Activated naive CD4-positive, alpha-beta T cell treated with anti-CD3 and anti-CD28 coated beads for 36 hours (primary cell): Measurements from ENCODE around the gene NR4A1. TPM values are rescaled to one million over a fixed set of nuclear protein-coding genes. Genes with fewer than 3 reads are reported as not detected.

Experiments
- CTCF ChIA-PET: fragments of 350-600 bp; sonication (Branson Sonifier 250); formaldehyde crosslinking; loops from one replicate; lab custom pipeline; 2021; ENCODE audit warnings: antibody characterized with exemption; lab: Charles Lee
- DNase-seq: peaks from one replicate; pipeline ENCODE4 v3.0.0-alpha.2; 2020
- H3K27ac Mint-ChIP-seq: one replicate; pipeline ENCODE4 v1.8.0; 2021; ENCODE audit warnings: mild to moderate bottlenecking, mixed read lengths
- H3K27me3 Mint-ChIP-seq: one replicate; pipeline ENCODE4 v1.8.0; 2021; ENCODE audit warnings: low read depth, mixed read lengths
- H3K36me3 Mint-ChIP-seq: one replicate; pipeline ENCODE4 v1.8.0; 2021; ENCODE audit warnings: low read depth, mixed read lengths
- H3K4me1 Mint-ChIP-seq: one replicate; pipeline ENCODE4 v1.8.0; 2021; ENCODE audit warnings: low read depth, mixed read lengths
- H3K4me3 Mint-ChIP-seq: one replicate; pipeline ENCODE4 v1.8.0; 2021; ENCODE audit warnings: mild to moderate bottlenecking, moderate library complexity, mixed read lengths
- H3K9me3 Mint-ChIP-seq: one replicate; pipeline ENCODE4 v1.8.0; 2021; ENCODE audit warnings: mixed read lengths
- intact Hi-C: fragments of 100-400 bp; cut with micrococcal nuclease; formaldehyde crosslinking; loops from one replicate; pipeline ENCODE4 v1.15.1; 2023
- total RNA-seq, 2 experiments: library from RNA; stranded (reverse); gene quantifications; one replicate each; pipeline ENCODE4 v1.2.3, GENCODE V29; 2021

The NR4A1 gene
- total RNA-seq, 2 experiments from 2014 or later: 64.2 to 64.8 TPM

GRCh38 chr12:52055731-52056711, 4.8 kb downstream of the NR4A1 start:
- H3K9me3 Mint-ChIP-seq: no peaks in the 10 kb centered on the region
- peaks cover 36% of the 10 kb centered on the region for H3K36me3 Mint-ChIP-seq
- intact Hi-C loops: no loop called here
- H3K27me3 Mint-ChIP-seq: no peaks in the 10 kb centered on the region
- CTCF ChIA-PET: interaction anchor here (1.4 to 1.7 kb wide), 3 partner anchors 12 to 31 kb away, joined by 4 to 10 read pairs (median 8); no protein-coding TSS in a partner anchor
- H3K4me1 Mint-ChIP-seq: peaks cover 27% of the 10 kb centered on the region
- H3K27ac Mint-ChIP-seq: no peak overlapping the region
- no peak overlapping the region for H3K4me3 Mint-ChIP-seq
- no peak for DNase-seq

- peaks cover 26% of the 10 kb centered on the region for H3K4me1 Mint-ChIP-seq
- CTCF ChIA-PET: interaction anchor here (0.5 to 1.5 kb wide), 4 partner anchors 11 to 132 kb away, joined by 3 to 8 read pairs (median 4); no protein-coding TSS in a partner anchor
Observed at GRCh38 chr12:52056801-52057637, 5.8 kb downstream of the NR4A1 start.

GRCh38 chr12:52057638-52058576, 6.7 kb downstream of the NR4A1 start:
- CTCF ChIA-PET: interaction anchor here (0.7 to 1.5 kb wide), 2 partner anchors 31 to 33 kb away, joined by 3 to 4 read pairs; no protein-coding TSS in a partner anchor
- no peaks in the 10 kb centered on the region for H3K27me3 Mint-ChIP-seq

More at GRCh38 chr12:52056801-52057637, 5.8 kb downstream of the NR4A1 start:
- intact Hi-C loops: no loop called here
- no peaks in the 10 kb centered on the region for H3K27me3 Mint-ChIP-seq
- no peak for DNase-seq
- H3K9me3 Mint-ChIP-seq: no peaks in the 10 kb centered on the region
- H3K4me3 Mint-ChIP-seq: no peak overlapping the region
- H3K36me3 Mint-ChIP-seq: peaks cover 31% of the 10 kb centered on the region
- H3K27ac Mint-ChIP-seq: no peak overlapping the region

GRCh38 chr12:52058631-52059361, 7.6 kb downstream of the NR4A1 start:
- no peak overlapping the region for H3K4me3 Mint-ChIP-seq
- H3K27ac Mint-ChIP-seq: no peak overlapping the region
- H3K36me3 Mint-ChIP-seq: peaks cover 22% of the 10 kb centered on the region
- no peaks in the 10 kb centered on the region for H3K9me3 Mint-ChIP-seq
- H3K4me1 Mint-ChIP-seq: peaks cover 14% of the 10 kb centered on the region
- intact Hi-C loops: no loop called here
- H3K27me3 Mint-ChIP-seq: no peaks in the 10 kb centered on the region
- CTCF ChIA-PET: interaction anchor here (0.9 to 5.6 kb wide), 3 partner anchors 20 to 33 kb away, joined by 3 to 44 read pairs (median 4); partner anchors contain the start of gene SMIM41
- no peak for DNase-seq

More at GRCh38 chr12:52057638-52058576, 6.7 kb downstream of the NR4A1 start:
- H3K4me3 Mint-ChIP-seq: no peak overlapping the region
- no peak for DNase-seq
- peaks cover 25% of the 10 kb centered on the region for H3K36me3 Mint-ChIP-seq
- no peaks in the 10 kb centered on the region for H3K9me3 Mint-ChIP-seq
- H3K27ac Mint-ChIP-seq: no peak overlapping the region
- H3K4me1 Mint-ChIP-seq: peaks cover 20% of the 10 kb centered on the region
- intact Hi-C loops: no loop called here

GRCh38 chr12:52059582-52060497, 8.6 kb downstream of the NR4A1 start:
- H3K4me3 Mint-ChIP-seq: no peak overlapping the region
- no peaks in the 10 kb centered on the region for H3K9me3 Mint-ChIP-seq
- DNase-seq: no peak
- CTCF ChIA-PET: interaction anchor here (0.5 to 5.6 kb wide), 4 partner anchors 19 to 809 kb away, joined by 3 to 44 read pairs (median 4); partner anchors contain the start of gene SMIM41
- H3K4me1 Mint-ChIP-seq: peaks cover 6% of the 10 kb centered on the region
- intact Hi-C loops: no loop called here
- H3K36me3 Mint-ChIP-seq: peaks cover 20% of the 10 kb centered on the region
- no peak overlapping the region for H3K27ac Mint-ChIP-seq
- H3K27me3 Mint-ChIP-seq: no peaks in the 10 kb centered on the region

GRCh38 chr12:52060498-52061177, 9.4 kb downstream of the NR4A1 start:
- CTCF ChIA-PET: interaction anchor here (1.3 to 5.6 kb wide), 2 partner anchors 11 to 35 kb away, joined by 5 to 44 read pairs; no protein-coding TSS in a partner anchor
- peaks cover 20% of the 10 kb centered on the region for H3K36me3 Mint-ChIP-seq
- no peak for DNase-seq
- H3K27me3 Mint-ChIP-seq: no peaks in the 10 kb centered on the region
- peaks cover 4% of the 10 kb centered on the region for H3K4me1 Mint-ChIP-seq
- H3K9me3 Mint-ChIP-seq: no peaks in the 10 kb centered on the region
- intact Hi-C loops: no loop called here
- H3K4me3 Mint-ChIP-seq: no peak overlapping the region
- H3K27ac Mint-ChIP-seq: no peak overlapping the region

GRCh38 chr12:52061470-52062166, 10.4 kb downstream of the NR4A1 start:
- Mint-ChIP-seq H3K36me3 (peaks cover 17% of the 10 kb centered on the region), H3K9me3 (no peaks in the 10 kb centered on the region), H3K4me3 (no peak overlapping the region), H3K27me3 (no peaks in the 10 kb centered on the region), H3K4me1 (peaks cover 4% of the 10 kb centered on the region), H3K27ac (no peak overlapping the region)
- no peak for DNase-seq
- intact Hi-C loops: no loop called here
- CTCF ChIA-PET: interaction anchor here (1.3 to 5.6 kb wide), 2 partner anchors 10 to 36 kb away, joined by 5 to 44 read pairs; no protein-coding TSS in a partner anchor

- no peak overlapping the region for H3K27ac Mint-ChIP-seq
- H3K4me3 Mint-ChIP-seq: no peak overlapping the region
- no peaks in the 10 kb centered on the region for H3K9me3 Mint-ChIP-seq
- H3K36me3 Mint-ChIP-seq: peaks cover 9% of the 10 kb centered on the region
- intact Hi-C loops: no loop called here
- DNase-seq: no peak
- H3K27me3 Mint-ChIP-seq: no peaks in the 10 kb centered on the region
- H3K4me1 Mint-ChIP-seq: peaks cover 2% of the 10 kb centered on the region
- CTCF ChIA-PET: interaction anchor here (0.9 to 5.6 kb wide), 2 partner anchors 37 to 39 kb away, joined by 3 to 44 read pairs; no protein-coding TSS in a partner anchor
Observed at GRCh38 chr12:52062167-52063081, 11.2 kb downstream of the NR4A1 start.
